ENCODE measurements around the gene SPATS2. TPM values are rescaled to one million over a fixed set of nuclear protein-coding genes. Genes with fewer than 3 reads are reported as not detected.
A peak's percentile ranks its signal among the peaks of the same experiment; 100 is the strongest.

The SPATS2 gene
- total RNA-seq, 1 donor from 2014 or later = 13.8 TPM

DNA sequence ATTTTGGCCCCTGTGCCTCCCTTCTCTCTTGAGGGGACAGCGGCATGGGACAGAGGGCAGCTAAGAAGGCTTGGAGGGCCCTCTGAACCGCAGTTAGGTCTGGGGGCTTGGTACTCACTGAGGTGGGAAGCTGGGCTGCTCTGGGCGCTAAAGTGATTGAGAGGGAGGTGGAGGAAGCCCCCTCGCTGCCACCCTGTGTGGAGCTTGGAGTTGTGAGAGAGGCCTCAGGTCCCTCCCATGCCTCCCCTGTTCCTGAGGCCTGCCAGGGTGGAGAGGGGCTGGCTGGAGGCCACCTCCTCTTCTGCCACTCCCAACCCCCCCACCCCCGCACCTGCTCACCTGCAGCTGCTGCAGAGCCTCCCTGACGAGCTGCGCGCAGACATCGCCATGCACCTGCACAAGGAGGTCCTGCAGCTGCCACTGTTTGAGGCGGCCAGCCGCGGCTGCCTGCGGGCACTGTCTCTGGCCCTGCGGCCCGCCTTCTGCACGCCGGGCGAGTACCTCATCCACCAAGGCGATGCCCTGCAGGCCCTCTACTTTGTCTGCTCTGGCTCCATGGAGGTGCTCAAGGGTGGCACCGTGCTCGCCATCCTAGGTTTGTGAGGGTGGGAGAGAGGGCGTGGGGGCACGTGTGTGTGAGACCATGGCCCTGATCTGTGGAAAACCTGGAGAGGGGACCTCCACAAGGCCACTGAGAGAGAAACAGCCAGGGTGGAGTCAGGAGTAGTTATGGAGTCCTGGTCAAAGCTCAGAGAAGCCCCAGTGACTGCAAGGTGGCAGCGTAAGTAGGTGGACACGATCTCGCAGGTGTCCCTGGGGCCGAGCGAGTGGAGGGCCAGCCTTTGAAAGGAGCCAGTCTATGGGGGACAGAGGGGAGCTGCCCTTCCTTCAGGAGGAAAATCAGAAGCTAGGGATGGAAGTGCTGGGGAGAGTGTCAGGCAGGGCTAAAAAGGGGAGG is 182.8 kb downstream of the SPATS2 start:
- H3K4me3 ChIP-seq = peak overlapping the region in 1 of 2 donors; percentile 62
- no peaks in the 10 kb centered on the region for H3K36me3 ChIP-seq
- no peak for DNase-seq (ENCODE audit: low spot score in 2 of 2)
- TF ChIP-seq, protein P1, sequence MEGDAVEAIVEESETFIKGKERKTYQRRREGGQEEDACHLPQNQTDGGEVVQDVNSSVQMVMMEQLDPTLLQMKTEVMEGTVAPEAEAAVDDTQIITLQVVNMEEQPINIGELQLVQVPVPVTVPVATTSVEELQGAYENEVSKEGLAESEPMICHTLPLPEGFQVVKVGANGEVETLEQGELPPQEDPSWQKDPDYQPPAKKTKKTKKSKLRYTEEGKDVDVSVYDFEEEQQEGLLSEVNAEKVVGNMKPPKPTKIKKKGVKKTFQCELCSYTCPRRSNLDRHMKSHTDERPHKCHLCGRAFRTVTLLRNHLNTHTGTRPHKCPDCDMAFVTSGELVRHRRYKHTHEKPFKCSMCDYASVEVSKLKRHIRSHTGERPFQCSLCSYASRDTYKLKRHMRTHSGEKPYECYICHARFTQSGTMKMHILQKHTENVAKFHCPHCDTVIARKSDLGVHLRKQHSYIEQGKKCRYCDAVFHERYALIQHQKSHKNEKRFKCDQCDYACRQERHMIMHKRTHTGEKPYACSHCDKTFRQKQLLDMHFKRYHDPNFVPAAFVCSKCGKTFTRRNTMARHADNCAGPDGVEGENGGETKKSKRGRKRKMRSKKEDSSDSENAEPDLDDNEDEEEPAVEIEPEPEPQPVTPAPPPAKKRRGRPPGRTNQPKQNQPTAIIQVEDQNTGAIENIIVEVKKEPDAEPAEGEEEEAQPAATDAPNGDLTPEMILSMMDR (IDR thresholded peaks at IDR 0.05) = no peak
- intact Hi-C loops (cut with DNase I) = no loop called here
- H3K4me1 ChIP-seq = peaks cover 2 to 5% of the 10 kb centered on the region in 2 donors
- H3K27me3 ChIP-seq = no peaks in the 10 kb centered on the region
- no peak overlapping the region for H3K27ac ChIP-seq
- H3K9me3 ChIP-seq = no peaks in the 10 kb centered on the region

DNA sequence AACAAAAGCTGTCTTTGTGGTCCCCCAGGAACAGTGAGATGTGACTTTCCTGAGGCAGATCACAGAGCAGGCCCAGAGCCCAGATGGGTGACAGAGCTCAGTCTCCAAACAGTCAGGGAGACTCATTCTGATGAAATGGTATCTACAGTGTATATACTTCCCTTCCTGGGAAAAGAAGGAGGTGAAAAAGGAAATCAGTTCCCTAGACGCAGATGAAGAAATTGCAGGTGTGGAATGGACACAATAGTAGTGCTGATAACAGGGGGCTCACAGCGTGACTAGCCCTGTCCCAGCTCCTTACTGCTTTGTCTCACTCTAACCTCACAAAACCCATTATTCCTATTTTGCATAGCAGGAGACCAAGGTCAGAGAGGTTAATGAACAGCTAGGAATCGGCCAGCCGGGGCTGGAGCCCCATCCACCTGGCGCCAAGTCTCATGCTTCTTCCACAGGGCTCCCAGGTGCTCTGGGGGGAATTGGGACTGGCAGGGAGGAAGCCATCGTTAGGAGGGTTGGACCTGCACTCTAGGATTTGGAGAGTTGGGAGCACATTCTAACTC is 183.5 kb downstream of the SPATS2 start:
- Histone ChIP-seq H3K27ac (no peak overlapping the region), H3K27me3 (no peaks in the 10 kb centered on the region), H3K4me1 (peaks cover 2 to 5% of the 10 kb centered on the region in 2 donors), H3K36me3 (no peaks in the 10 kb centered on the region), H3K4me3 (no peak overlapping the region), H3K9me3 (no peaks in the 10 kb centered on the region)
- no peak for DNase-seq (ENCODE audit: low spot score in 2 of 2)
- intact Hi-C loops (cut with DNase I) = no loop called here
- TF ChIP-seq, protein P1 (IDR thresholded peaks at IDR 0.05) = no peak

DNA sequence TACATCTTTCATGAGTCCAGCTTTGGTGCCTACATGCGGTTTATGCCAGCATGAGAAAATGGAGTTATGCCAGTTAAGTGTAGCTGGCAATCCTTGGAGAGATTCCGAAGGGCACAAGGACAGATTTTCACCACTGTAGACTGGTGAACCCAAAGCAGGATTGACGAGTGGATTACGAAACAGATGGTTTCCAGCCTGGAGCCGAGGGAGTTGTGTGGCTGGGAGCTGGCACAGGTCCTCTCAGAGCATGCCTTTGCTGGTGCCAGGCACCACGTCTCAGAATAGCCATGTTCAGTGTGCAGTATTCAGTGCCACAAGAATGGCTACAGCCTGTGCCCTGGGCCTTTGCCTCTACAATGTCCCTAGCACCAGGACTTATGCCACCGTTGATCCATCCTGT is 184.8 kb downstream of the SPATS2 start:
- intact Hi-C loops (cut with DNase I) = no loop called here
- peaks cover 2 to 5% of the 10 kb centered on the region in 2 donors for H3K4me1 ChIP-seq
- peaks cover 0 to 5% of the 10 kb centered on the region in 2 donors for H3K36me3 ChIP-seq
- DNase-seq (ENCODE audit: low spot score in 2 of 2) = no peak
- no peak overlapping the region for H3K27ac ChIP-seq
- no peaks in the 10 kb centered on the region for H3K9me3 ChIP-seq
- TF ChIP-seq, protein P1 (IDR thresholded peaks at IDR 0.05) = no peak
- no peaks in the 10 kb centered on the region for H3K27me3 ChIP-seq
- no peak overlapping the region for H3K4me3 ChIP-seq

DNA sequence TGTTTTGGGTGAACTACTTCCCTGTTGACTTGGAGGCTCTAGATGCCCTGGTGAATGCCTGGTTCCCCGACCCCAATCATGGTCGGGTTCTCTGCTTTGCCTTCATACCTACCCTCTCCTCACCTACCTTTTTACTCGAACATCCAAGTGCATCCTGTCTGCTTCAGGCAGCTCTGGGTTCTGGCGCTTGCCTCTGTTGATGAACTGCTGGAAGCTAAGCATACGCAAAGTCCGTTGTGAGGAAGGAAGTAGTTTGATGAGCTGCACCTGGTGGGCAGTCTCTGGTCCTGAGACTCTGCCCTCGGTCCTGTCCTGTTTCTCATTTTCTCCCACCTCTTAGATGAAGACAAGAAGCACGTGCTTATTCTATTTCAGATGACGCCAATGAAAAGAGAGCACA is 185.2 kb downstream of the SPATS2 start:
- TF ChIP-seq, protein P1 (IDR thresholded peaks at IDR 0.05) = no peak
- intact Hi-C loops (cut with DNase I) = no loop called here
- peaks cover 0 to 10% of the 10 kb centered on the region in 2 donors for H3K36me3 ChIP-seq

DNA sequence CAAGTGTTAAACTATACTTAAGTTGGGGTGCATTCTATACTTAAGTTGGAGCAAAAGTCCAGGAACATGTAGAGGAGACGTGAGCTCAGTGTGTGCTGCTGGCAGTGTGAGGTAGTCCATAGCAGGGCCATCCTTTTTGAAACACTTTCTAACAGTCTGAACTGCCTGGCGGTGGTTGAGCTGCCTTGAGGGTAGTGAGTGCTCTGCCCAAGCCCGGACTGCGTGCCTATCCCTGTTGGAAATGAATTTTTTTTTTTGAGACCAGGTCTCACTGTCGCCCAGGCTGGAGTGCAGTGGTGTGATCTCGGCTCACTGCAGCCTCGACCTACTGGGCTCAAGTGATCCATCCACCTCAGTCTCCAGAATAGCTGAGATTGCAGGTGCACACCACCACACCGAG is 185.6 kb downstream of the SPATS2 start:
- Histone ChIP-seq H3K27ac (no peak overlapping the region), H3K4me3 (no peak overlapping the region), H3K27me3 (no peaks in the 10 kb centered on the region), H3K4me1 (peaks cover 2 to 5% of the 10 kb centered on the region in 2 donors), H3K9me3 (no peaks in the 10 kb centered on the region), H3K36me3 (peaks cover 2 to 14% of the 10 kb centered on the region in 2 donors)
- intact Hi-C loops (cut with DNase I) = no loop called here
- DNase-seq (ENCODE audit: low spot score in 2 of 2) = no peak
- TF ChIP-seq, protein P1 (IDR thresholded peaks at IDR 0.05) = no peak

More for the DNA sequence above, 185.2 kb downstream of the SPATS2 start:
- no peak for DNase-seq (ENCODE audit: low spot score in 2 of 2)
- Histone ChIP-seq H3K4me3 (no peak overlapping the region), H3K4me1 (peaks cover 2 to 5% of the 10 kb centered on the region in 2 donors), H3K27me3 (no peaks in the 10 kb centered on the region), H3K27ac (no peak overlapping the region), H3K9me3 (no peaks in the 10 kb centered on the region)
